ENCODE data around the gene FMNL2.

Gene FMNL2

GRCh38 chr2:152459091-152459490, 124.1 kb downstream of the FMNL2 start:
- TF ChIP-seq SNAI2 (CRISPR knock-in tag; IDR thresholded peaks at IDR 0.05) (no peak), ZFP30 (CRISPR knock-in tag; IDR thresholded peaks at IDR 0.05) (no peak), TOX (CRISPR knock-in tag; IDR thresholded peaks at IDR 0.05; ENCODE audit: borderline replicate concordance) (no peak), CSDC2 (CRISPR knock-in tag; IDR thresholded peaks at IDR 0.05) (no peak), POU6F1 (CRISPR knock-in tag; IDR thresholded peaks at IDR 0.05; ENCODE audit: borderline replicate concordance, low read depth) (no peak), TCF4 (CRISPR knock-in tag; IDR thresholded peaks at IDR 0.05; ENCODE audit: borderline replicate concordance) (no peak), ZFP3 (CRISPR knock-in tag; IDR thresholded peaks at IDR 0.05) (no peak), ARNTL (CRISPR knock-in tag; IDR thresholded peaks at IDR 0.05; ENCODE audit: borderline replicate concordance, low read depth) (no peak), BACH2 (CRISPR knock-in tag; IDR thresholded peaks at IDR 0.05; ENCODE audit: borderline replicate concordance) (no peak), ZNF565 (CRISPR knock-in tag; conservative IDR thresholded peaks at IDR 0.05; ENCODE audit: low read depth) (no peak), ZNF8 (CRISPR knock-in tag; IDR thresholded peaks at IDR 0.05) (no peak)
- ATAC-seq, result no peak

GRCh38 chr2:152460567-152460966, 125.6 kb downstream of the FMNL2 start:
- ATAC-seq, result no peak
- no peak for TF ChIP-seq SNAI2 (CRISPR knock-in tag; IDR thresholded peaks at IDR 0.05)
- TF ChIP-seq, protein P1, sequence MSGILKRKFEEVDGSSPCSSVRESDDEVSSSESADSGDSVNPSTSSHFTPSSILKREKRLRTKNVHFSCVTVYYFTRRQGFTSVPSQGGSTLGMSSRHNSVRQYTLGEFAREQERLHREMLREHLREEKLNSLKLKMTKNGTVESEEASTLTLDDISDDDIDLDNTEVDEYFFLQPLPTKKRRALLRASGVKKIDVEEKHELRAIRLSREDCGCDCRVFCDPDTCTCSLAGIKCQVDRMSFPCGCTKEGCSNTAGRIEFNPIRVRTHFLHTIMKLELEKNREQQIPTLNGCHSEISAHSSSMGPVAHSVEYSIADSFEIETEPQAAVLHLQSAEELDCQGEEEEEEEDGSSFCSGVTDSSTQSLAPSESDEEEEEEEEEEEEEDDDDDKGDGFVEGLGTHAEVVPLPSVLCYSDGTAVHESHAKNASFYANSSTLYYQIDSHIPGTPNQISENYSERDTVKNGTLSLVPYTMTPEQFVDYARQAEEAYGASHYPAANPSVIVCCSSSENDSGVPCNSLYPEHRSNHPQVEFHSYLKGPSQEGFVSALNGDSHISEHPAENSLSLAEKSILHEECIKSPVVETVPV (CRISPR knock-in tag; IDR thresholded peaks at IDR 0.05), result no peak
- TF ChIP-seq ISL1 (CRISPR knock-in tag; IDR thresholded peaks at IDR 0.05), result no peak
- no peak for TF ChIP-seq CSDC2 (CRISPR knock-in tag; IDR thresholded peaks at IDR 0.05)

- ATAC-seq, result no peak
- TF ChIP-seq ZNF565 (CRISPR knock-in tag; conservative IDR thresholded peaks at IDR 0.05; ENCODE audit: low read depth), result no peak
- no peak for TF ChIP-seq BACH2 (CRISPR knock-in tag; IDR thresholded peaks at IDR 0.05; ENCODE audit: borderline replicate concordance)
- TF ChIP-seq ZC3H10 (CRISPR knock-in tag; IDR thresholded peaks at IDR 0.05), result no peak
- TF ChIP-seq ARNTL (CRISPR knock-in tag; IDR thresholded peaks at IDR 0.05; ENCODE audit: borderline replicate concordance, low read depth), result no peak
- no peak for TF ChIP-seq ZNF70 (CRISPR knock-in tag; IDR thresholded peaks at IDR 0.05)
- TF ChIP-seq ZFP30 (CRISPR knock-in tag; IDR thresholded peaks at IDR 0.05), result no peak
- no peak for TF ChIP-seq GLIS3 (CRISPR knock-in tag; IDR thresholded peaks at IDR 0.05)
- no peak for TF ChIP-seq TCF4 (CRISPR knock-in tag; IDR thresholded peaks at IDR 0.05; ENCODE audit: borderline replicate concordance)
- TF ChIP-seq OSR1 (CRISPR knock-in tag; IDR thresholded peaks at IDR 0.05), result no peak
- TF ChIP-seq CSDC2 (CRISPR knock-in tag; IDR thresholded peaks at IDR 0.05), result no peak
- no peak for TF ChIP-seq ISL1 (CRISPR knock-in tag; IDR thresholded peaks at IDR 0.05)
- TF ChIP-seq, protein P2, sequence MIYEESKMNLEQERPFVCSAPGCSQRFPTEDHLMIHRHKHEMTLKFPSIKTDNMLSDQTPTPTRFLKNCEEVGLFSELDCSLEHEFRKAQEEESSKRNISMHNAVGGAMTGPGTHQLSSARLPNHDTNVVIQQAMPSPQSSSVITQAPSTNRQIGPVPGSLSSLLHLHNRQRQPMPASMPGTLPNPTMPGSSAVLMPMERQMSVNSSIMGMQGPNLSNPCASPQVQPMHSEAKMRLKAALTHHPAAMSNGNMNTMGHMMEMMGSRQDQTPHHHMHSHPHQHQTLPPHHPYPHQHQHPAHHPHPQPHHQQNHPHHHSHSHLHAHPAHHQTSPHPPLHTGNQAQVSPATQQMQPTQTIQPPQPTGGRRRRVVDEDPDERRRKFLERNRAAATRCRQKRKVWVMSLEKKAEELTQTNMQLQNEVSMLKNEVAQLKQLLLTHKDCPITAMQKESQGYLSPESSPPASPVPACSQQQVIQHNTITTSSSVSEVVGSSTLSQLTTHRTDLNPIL (CRISPR knock-in tag; IDR thresholded peaks at IDR 0.05; ENCODE audit: low read depth), result no peak
- no peak for TF ChIP-seq PATZ1 (CRISPR knock-in tag; IDR thresholded peaks at IDR 0.05; ENCODE audit: borderline replicate concordance)
- TF ChIP-seq TOX (CRISPR knock-in tag; IDR thresholded peaks at IDR 0.05; ENCODE audit: borderline replicate concordance), result no peak
- TF ChIP-seq, protein P1 (CRISPR knock-in tag; IDR thresholded peaks at IDR 0.05), result no peak
- TF ChIP-seq SNAI2 (CRISPR knock-in tag; IDR thresholded peaks at IDR 0.05), result no peak
- no peak for TF ChIP-seq ESRRG (CRISPR knock-in tag; IDR thresholded peaks at IDR 0.05)
- TF ChIP-seq ZFP3 (CRISPR knock-in tag; IDR thresholded peaks at IDR 0.05), result no peak
- no peak for TF ChIP-seq RARB (CRISPR knock-in tag; IDR thresholded peaks at IDR 0.05)
- no peak for TF ChIP-seq TSHZ2 (CRISPR knock-in tag; IDR thresholded peaks at IDR 0.05)
Measured at GRCh38 chr2:152462120-152462519, 127.1 kb downstream of the FMNL2 start.
